Activated naive CD8-positive, alpha-beta T cell treated with anti-CD3 and anti-CD28 coated beads, Interleukin-2, amount 50 U/mL, for 24 hours (primary cell): Measurements from ENCODE around the gene CDH15.
"Not testable (repeated sequence)": the region's sequence is repeated elsewhere in the genome, so short reads cannot be mapped to it uniquely, and the experiment has no call there.

Experiments
- ATAC-seq: fragments of 150-1000 bp; cut with Tn5 transposase; one replicate; pipeline ENCODE4 v1.10.0; 2021
- DNase-seq: peaks from one replicate; pipeline ENCODE4 v3.0.0; 2021
- H3K27ac Mint-ChIP-seq: one replicate; pipeline ENCODE4 v1.8.0; 2021; ENCODE audit warnings: mild to moderate bottlenecking, mixed read lengths
- H3K27me3 Mint-ChIP-seq: one replicate; pipeline ENCODE4 v1.8.0; 2021; ENCODE audit warnings: mixed read lengths
- H3K36me3 Mint-ChIP-seq: one replicate; pipeline ENCODE4 v1.8.0; 2021; ENCODE audit warnings: low read depth, mixed read lengths
- H3K4me1 Mint-ChIP-seq: one replicate; pipeline ENCODE4 v1.8.0; 2021; ENCODE audit warnings: mixed read lengths
- H3K4me3 Mint-ChIP-seq: one replicate; pipeline ENCODE4 v1.8.0; 2021; ENCODE audit warnings: mild to moderate bottlenecking, moderate library complexity, mixed read lengths
- H3K9me3 Mint-ChIP-seq: one replicate; pipeline ENCODE4 v1.8.0; 2021; ENCODE audit warnings: mixed read lengths

Gene CDH15

GRCh38 chr16:89222931-89223330, 51.4 kb downstream of the CDH15 start:
- Mint-ChIP-seq H3K27me3 (no peaks in the 10 kb centered on the region), H3K27ac (no peak overlapping the region), H3K36me3 (peaks cover 51% of the 10 kb centered on the region), H3K4me1 (peaks cover 9% of the 10 kb centered on the region), H3K4me3 (no peak overlapping the region), H3K9me3 (peaks cover 7% of the 10 kb centered on the region)
- ATAC-seq, result no peak
- DNase-seq, result no peak

DNA sequence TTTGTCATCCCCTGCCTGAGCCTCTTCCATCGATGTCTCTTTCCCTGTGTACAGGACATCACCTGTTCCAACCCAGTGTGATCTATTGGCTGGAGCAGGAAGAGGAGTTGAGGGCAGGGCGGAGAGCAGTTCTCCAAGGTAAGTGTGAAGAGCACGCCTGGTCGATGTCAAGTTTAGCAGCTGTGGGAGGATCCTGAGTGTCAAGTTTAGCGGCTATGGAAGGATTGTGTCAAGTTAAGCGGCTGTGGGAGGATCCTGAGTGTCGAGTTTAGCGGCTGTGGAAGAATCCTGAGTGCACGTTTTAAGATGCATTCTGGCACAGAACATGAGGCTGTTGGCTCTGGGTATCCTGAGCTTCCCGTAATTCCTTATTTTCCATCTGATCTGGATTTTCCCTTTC, 53.1 kb downstream of the CDH15 start:
- no peak overlapping the region for H3K4me3 Mint-ChIP-seq
- peaks cover 63% of the 10 kb centered on the region for H3K36me3 Mint-ChIP-seq
- H3K9me3 Mint-ChIP-seq, result peaks cover 16% of the 10 kb centered on the region
- H3K4me1 Mint-ChIP-seq, result peaks cover 2% of the 10 kb centered on the region
- no peak overlapping the region for H3K27ac Mint-ChIP-seq
- H3K27me3 Mint-ChIP-seq, result no peaks in the 10 kb centered on the region
- no peak for DNase-seq
- ATAC-seq, result no peak

- Mint-ChIP-seq H3K27me3 (no peaks in the 10 kb centered on the region), H3K9me3 (peaks cover 16% of the 10 kb centered on the region), H3K27ac (no peak overlapping the region), H3K4me3 (no peak overlapping the region), H3K4me1 (peaks cover 2% of the 10 kb centered on the region), H3K36me3 (peaks cover 66% of the 10 kb centered on the region)
- DNase-seq, result no peak
- no peak for ATAC-seq
Observed at GRCh38 chr16:89230255-89230654, 58.7 kb downstream of the CDH15 start.

DNA sequence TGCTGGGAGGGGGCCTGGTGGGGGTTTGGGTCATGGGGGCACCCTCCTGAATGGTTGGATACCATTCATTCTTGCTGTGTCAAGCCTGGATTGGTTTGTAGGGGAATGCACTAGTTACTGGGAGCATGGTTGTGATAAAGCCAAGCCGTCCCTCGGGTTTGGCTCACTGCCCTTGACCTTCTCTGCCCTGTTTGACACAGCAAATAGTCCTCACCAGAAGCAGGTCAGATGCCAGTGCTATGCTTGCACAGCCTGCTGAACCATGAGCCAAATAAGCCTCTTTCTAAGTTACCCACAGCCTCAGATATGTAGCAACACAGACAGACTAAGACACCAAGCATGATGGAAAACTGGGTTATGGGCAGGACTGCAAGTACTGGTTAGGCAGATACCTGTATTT, 60.6 kb downstream of the CDH15 start:
- Mint-ChIP-seq H3K27ac (no peak overlapping the region), H3K9me3 (peaks cover 10% of the 10 kb centered on the region), H3K4me1 (peaks cover 3% of the 10 kb centered on the region), H3K4me3 (no peak overlapping the region), H3K36me3 (peaks cover 52% of the 10 kb centered on the region), H3K27me3 (no peaks in the 10 kb centered on the region)
- DNase-seq (no peak), ATAC-seq (no peak)

DNA sequence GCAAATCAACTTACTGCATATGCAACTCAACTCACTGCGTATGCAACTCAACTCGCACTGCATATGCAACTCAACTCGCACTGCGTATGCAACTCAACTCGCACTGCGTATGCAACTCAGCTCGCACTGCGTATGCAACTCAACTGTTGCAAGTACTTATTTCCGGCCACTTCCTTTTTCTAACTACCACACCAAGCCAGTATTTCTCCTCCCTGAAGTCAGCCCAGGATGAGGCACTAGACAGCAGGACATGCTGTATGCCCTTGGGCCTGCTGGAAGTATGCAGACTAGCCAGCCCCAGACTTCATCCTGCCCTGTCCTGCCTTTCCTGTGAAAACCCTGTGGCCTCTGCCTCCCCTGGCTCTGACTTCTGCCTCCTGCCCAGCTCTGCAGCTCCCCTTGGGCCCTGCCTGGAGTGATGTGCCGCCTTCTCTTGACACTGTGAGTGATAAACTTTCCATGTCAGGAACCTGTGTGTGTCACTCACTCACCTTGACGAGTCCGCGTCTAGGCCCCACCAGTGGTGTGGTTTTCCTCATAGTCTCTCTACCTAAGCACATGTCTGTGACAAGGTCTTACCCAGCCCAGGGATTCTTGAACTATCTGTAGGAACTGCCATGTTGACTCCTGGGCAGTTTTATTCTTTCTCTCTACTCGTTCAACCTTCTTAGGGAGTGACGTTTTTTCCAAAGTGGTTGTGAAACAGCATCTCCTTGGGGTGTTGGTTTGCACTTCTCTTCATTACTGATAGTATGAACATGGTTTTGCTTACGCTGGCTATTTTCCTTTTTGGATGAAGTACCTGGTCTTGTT, 62.3 kb downstream of the CDH15 start:
- H3K4me3 Mint-ChIP-seq, result no peak overlapping the region
- H3K27me3 Mint-ChIP-seq, result no peaks in the 10 kb centered on the region
- H3K9me3 Mint-ChIP-seq, result no peaks in the 10 kb centered on the region
- H3K27ac Mint-ChIP-seq, result no peak overlapping the region
- H3K36me3 Mint-ChIP-seq, result peaks cover 34% of the 10 kb centered on the region
- H3K4me1 Mint-ChIP-seq, result peaks cover 3% of the 10 kb centered on the region
- ATAC-seq (no peak), DNase-seq (no peak)

GRCh38 chr16:89237733-89238132, 66.2 kb downstream of the CDH15 start:
- H3K9me3 Mint-ChIP-seq, result no peaks in the 10 kb centered on the region
- no peak for DNase-seq
- H3K4me3 Mint-ChIP-seq, result no peak overlapping the region
- no peak for ATAC-seq
- H3K27ac Mint-ChIP-seq, result no peak overlapping the region
- peaks cover 18% of the 10 kb centered on the region for H3K4me1 Mint-ChIP-seq
- H3K27me3 Mint-ChIP-seq, result no peaks in the 10 kb centered on the region
- peaks cover 14% of the 10 kb centered on the region for H3K36me3 Mint-ChIP-seq

DNA sequence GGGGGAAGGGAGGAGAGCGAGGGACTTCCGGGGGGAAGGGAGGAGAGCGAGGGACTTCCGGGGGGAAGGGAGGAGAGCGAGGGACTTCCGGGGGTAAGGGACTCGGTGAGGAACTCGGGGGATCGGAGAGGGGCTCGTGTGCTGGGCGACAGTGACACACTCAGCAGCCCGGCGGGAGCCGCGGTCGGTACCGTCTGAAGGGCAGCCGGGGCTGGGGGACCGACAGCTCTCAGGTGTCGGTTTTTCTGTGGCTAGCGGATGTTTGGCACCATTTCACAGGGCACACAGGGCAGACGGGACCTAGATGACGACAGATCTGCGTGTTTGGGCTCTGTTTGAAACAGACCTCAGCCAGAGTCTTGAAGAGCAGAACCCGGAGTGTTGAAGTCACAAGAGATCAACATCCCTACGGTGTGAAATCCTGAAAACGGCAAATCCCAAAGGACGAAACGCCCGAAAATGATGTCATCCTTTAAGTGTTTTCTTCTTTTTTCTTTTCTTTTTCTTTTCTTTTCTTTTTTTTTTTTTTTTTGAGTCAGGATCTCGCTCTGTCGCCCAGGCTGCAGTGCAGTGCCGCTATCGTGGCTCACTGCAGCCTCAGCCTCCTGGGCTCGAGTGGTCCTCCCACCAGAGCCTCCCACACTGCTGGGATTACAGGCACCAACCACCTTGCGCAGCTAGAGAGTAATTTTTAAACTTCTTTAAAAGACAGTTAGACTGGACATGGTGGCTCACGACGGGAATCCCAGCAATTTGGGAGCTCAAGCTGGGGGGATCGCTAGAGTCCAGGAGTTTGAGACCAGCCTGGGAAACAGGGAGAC, 69.8 kb downstream of the CDH15 start:
- ATAC-seq, result peak; percentile 87
- no peaks in the 10 kb centered on the region for H3K36me3 Mint-ChIP-seq
- no peaks in the 10 kb centered on the region for H3K9me3 Mint-ChIP-seq
- H3K4me3 Mint-ChIP-seq, result peak overlapping the region; percentile 99
- peaks cover 27% of the 10 kb centered on the region for H3K4me1 Mint-ChIP-seq
- peak overlapping the region; percentile 98 for H3K27ac Mint-ChIP-seq
- H3K27me3 Mint-ChIP-seq, result no peaks in the 10 kb centered on the region
- DNase-seq, result peak; percentile 73

- peak overlapping the region; percentile 29 for H3K4me3 Mint-ChIP-seq
- H3K9me3 Mint-ChIP-seq, result no peaks in the 10 kb centered on the region
- no peak for DNase-seq
- H3K27ac Mint-ChIP-seq, result peak overlapping the region; percentile 54
- no peaks in the 10 kb centered on the region for H3K36me3 Mint-ChIP-seq
- H3K27me3 Mint-ChIP-seq, result no peaks in the 10 kb centered on the region
- no peak for ATAC-seq
- H3K4me1 Mint-ChIP-seq, result peaks cover 29% of the 10 kb centered on the region
Observed at GRCh38 chr16:89242795-89243200, 71.2 kb downstream of the CDH15 start.

GRCh38 chr16:89243664-89244063, 72.1 kb downstream of the CDH15 start:
- no peaks in the 10 kb centered on the region for H3K36me3 Mint-ChIP-seq
- peaks cover 31% of the 10 kb centered on the region for H3K4me1 Mint-ChIP-seq
- H3K27me3 Mint-ChIP-seq, result no peaks in the 10 kb centered on the region
- no peak overlapping the region for H3K4me3 Mint-ChIP-seq
- no peak overlapping the region for H3K27ac Mint-ChIP-seq
- H3K9me3 Mint-ChIP-seq, result no peaks in the 10 kb centered on the region
- no peak for DNase-seq
- ATAC-seq, result no peak

GRCh38 chr16:89244264-89244663, 72.7 kb downstream of the CDH15 start:
- peaks cover 31% of the 10 kb centered on the region for H3K4me1 Mint-ChIP-seq
- ATAC-seq, H3K36me3 Mint-ChIP-seq, DNase-seq, H3K27me3 Mint-ChIP-seq, H3K27ac Mint-ChIP-seq, H3K4me3 Mint-ChIP-seq, H3K9me3 Mint-ChIP-seq: not testable (repeated sequence)

DNA sequence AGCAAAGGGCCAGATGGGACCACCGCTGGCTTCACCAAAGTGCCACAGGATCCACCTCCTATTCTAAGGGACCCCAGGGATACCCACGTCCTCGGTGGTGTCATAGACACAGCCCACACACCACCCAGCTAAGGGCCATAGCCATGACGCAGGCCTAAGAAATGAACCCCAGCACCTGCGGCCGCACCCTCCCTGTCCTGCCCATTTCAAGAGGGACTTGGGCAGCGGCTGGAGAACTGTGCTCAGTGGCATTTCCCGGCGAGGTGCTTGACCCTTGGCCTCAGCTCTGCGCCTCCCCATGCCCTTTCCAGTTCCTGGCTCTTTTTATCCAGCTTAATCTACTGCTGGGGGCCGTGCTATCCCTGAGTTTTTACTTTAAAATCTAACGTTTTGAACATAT, 73.2 kb downstream of the CDH15 start:
- ATAC-seq, result no peak

More for the DNA sequence above, 73.2 kb downstream of the CDH15 start:
- no peaks in the 10 kb centered on the region for H3K27me3 Mint-ChIP-seq
- H3K9me3 Mint-ChIP-seq, result peaks cover under 1% of the 10 kb centered on the region
- no peak overlapping the region for H3K27ac Mint-ChIP-seq
- H3K4me3 Mint-ChIP-seq, result no peak overlapping the region
- no peaks in the 10 kb centered on the region for H3K36me3 Mint-ChIP-seq
- DNase-seq, result no peak
- peaks cover 31% of the 10 kb centered on the region for H3K4me1 Mint-ChIP-seq
